Stimulated activated CD8-positive, alpha-beta memory T cell treated with anti-CD3 and anti-CD28 coated beads, Interleukin-4, amount 100 ng/mL, for 24 hours (primary cell): ENCODE measurements around the gene CHD3.
A peak's percentile ranks its signal among the peaks of the same experiment; 100 is the strongest.

ENCODE experiments used
- DNase-seq: peaks from one replicate; pipeline ENCODE4 v3.0.0-alpha.2; 2020; ENCODE audit warnings: low read depth

The CHD3 gene

DNA sequence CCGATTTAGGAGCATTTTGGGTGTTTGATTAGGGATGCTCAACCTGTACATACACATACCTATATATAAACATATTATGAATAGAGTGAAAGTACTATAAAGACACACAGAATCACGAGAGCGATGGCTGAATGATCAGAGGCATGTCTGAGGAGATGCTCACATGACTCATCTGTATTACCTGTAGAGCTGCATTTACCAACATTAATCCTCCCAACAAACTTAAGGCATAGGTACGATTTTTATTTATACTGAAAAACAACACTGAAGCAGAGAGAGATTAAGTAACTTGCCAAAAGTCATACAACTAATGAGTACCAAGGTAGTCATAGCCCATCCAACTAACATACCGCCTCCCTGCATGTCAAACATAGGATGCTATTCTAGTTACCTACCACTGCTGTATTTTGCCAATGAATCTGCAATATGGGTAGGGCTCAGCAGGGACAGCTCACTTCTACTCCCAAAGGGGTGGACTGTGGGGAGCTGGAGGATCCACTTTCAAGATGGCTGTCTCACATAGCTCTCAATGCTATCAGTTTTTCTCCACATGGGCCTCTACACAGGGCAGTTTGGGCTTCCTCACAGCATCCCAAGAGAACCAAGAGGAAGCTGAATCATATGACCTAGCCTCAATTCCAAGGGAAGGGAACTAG is 23.5 kb upstream of the CHD3 start:
- no peak for DNase-seq

DNA sequence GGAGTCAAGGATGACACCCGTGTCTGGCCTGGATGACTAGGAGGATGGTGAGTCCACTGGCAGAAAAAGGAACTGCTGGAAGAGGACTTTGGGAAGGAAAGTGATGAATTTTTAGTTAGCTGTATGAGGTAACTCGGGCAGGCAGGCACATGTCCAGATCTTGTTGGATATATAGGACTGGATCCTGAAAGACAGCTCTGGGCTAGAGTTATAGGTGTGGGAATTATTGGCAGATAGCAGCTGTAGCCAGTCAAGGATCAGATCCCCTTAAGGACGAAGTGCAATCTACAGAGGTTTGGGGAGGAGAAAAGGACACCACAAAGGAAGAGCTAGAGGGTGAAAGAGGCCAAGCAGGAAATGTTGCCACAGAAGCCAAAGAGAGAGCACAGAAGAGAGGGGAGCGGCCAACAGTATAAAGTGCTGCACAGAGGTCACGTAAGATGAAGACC is 20.7 kb upstream of the CHD3 start:
- DNase-seq, result no peak

- no peak for DNase-seq
These were observed 15.5 kb upstream of the CHD3 start for GRCh38 chr17:7873051-7873450.

DNA sequence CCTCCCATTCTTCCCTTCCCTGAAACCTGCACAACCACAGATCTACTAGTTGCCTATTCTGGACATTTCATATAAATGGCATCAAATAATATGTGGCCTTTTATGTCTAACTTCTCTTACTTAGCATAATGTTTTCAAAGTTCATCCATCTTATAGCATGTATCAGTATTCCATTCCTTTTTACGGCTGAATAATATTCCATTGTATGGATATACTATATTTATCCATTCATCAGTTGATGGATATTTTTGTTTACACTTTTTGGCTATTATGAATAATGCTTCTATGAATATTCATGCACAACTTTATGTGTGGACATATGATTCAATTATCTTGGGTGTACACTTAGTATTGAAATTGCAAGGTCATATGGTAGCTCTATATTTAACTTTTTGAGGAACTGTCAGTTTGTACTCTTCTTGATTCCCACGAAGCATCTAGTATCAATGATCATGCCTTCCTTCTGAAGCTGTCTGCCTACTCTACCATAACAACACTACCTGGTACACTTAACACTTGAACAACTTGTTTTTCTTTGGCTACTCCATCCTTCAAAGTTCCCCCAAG is 12.7 kb upstream of the CHD3 start:
- DNase-seq, result no peak

- DNase-seq, result no peak
These were observed 10.4 kb upstream of the CHD3 start for GRCh38 chr17:7878234-7878633.

DNA sequence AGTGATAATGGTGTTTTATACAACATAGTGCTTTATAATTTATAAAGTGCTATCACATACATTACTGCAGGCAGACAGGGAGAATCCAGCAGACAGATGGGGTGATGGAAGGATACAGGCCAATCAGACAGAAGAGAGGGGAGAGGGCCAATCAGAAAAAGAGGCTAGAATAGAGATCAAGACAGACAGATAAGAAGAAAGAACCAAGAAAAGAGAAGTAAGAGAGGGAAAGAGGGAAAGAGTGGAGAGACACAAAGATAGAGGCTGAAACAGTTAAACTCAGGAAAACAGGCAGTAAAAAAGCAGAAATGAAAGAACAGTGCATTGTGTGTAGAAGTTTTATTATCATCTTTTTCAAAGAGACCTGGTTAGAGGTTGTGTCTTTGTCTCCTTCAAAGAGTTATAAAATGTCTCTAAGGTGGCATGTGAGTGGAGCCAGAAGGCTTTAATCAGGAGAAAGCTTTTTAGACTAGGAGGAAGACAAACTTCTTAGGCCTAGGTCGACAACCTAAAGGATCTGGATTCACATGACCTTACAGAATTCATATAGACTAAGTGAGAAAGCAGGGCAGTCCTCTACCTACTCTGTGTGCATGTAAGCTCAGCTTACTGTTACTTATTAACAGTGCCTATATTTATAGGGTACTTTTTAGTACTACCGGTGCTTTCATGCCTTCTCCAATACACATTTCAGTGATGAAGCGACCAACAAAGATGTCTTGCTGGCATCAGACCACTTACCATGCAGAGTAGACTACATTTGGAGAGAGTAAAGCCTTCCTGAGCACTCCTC is 8.3 kb upstream of the CHD3 start:
- no peak for DNase-seq

DNA sequence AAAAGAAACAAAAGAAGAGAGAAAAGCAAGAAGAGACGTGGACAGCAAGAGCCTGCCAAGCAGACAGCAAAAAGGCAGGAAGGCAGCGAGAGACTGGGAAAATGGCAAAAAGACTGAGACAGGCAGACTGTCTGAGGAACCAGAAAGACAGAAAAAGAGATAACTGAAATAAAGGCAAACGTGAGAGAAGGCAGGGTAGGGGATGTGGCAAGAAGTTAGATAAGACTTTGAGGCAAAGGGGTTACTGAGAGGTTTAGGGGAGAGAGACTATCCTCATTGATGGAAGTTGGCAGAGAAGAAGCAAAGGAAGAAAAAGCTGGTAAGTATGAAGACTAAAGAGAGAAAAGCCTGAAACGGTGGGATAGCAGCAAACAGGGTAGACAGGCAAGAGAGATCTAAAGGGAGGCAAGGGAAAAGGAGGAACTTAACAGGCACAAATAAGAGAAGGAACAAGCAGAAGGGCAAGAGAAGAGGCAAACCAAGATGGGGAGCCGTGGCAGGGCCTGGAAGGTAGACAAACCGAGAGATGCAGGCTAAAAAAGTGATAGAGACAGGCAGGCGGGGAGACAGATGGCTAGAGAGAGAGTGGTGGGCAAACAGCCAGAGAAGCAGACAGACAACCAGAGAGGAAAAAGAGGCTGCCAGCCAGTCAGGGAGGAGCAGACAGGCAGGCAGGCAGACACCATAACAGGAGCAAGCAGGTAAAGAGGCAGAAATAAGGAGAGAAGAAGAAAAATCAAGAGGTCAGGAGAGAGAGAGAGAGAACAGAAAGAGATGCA is 7.1 kb upstream of the CHD3 start:
- no peak for DNase-seq

GRCh38 chr17:7882068-7882467 is 6.5 kb upstream of the CHD3 start:
- no peak for DNase-seq

- DNase-seq, result no peak
These were observed 6.0 kb upstream of the CHD3 start for GRCh38 chr17:7882629-7883028.

GRCh38 chr17:7883781-7884386 is 4.7 kb upstream of the CHD3 start:
- DNase-seq, result peak; percentile 15

GRCh38 chr17:7884581-7885366 is 3.8 kb upstream of the CHD3 start:
- peak; percentile 26 for DNase-seq

DNA sequence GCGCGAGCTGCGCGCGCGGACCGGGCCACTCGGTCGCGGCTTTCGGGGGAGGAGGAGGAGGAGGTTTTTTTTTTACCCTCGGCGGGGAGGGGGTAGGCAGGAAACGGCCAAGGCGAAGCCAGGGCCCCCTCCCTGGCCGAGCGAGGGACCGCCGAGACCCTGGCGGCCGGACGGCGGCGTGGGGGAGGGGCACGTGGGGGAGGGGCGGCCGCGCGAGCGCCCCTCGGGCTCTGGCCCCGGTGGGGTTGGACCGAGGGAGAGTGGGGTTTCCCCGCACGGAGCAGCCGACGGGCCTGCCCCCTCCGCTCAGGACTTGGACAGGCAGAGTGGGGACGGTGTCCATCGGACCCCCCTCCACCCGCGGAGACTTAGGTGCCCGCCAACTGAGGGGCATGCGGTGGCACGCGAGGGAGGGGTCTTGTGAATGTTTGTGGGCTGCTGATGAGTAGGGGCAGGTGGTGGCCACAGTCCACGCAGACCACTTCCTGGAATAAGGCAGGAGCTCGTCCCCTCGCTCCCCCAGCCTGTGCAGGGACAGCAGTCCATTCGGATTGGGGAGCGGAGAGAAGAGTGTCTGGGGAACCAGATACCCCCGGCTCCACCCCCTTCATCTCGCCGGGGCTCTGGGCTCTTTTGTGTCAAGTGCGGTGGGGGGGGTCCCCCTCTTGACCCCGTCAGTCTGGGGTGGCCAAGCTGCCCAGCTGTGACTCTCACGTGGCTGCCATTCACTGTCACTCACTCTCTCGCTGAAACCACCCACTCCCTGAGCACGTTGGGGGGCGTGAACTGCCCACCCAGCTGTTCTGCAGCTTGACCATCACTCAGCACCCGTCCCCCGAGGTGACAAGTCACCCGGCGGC is 3.0 kb upstream of the CHD3 start:
- peak; percentile 26 for DNase-seq

DNA sequence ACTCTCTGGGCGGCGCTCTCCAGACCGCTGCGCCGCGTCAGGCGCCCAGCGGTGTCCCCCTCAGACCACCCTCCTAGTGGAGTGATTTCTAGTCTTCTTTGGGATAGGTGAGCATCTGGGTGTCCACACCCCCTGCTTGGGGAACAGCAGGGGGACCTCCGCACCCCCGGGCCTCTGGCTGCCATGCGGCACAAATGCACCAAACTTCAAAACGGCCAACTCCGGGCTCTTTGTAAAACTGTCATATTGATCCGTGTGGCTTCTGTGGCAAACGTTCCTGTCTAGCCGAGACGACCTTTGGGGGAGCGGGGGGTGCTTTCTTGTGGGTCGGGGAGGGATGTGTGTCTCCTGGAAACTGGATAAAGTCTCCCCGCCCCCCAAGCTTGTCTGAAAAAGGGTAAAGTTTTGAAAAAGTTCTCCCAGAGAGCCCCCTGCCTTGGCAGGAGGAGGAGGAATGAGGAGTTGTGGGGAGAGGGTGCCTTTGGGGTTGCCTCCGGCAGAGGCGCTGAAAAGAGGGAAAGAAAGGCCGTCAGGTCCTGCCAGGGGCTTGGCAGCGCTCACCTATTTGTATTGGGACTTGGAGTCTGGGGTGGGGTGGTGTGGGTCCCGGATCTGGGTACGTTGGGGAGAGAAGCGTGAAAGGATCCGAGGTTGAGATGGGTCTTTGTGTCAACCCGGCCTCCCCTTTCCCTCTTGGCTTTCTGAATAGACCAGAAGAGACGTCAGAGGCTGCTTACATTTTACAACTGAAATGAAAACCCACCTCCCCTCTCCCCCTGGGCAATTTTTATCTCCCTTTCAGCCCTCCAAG is 2.2 kb upstream of the CHD3 start:
- DNase-seq, result peak; percentile 34

- DNase-seq, result no peak
These were observed 1.5 kb upstream of the CHD3 start for GRCh38 chr17:7887038-7887481.

DNA sequence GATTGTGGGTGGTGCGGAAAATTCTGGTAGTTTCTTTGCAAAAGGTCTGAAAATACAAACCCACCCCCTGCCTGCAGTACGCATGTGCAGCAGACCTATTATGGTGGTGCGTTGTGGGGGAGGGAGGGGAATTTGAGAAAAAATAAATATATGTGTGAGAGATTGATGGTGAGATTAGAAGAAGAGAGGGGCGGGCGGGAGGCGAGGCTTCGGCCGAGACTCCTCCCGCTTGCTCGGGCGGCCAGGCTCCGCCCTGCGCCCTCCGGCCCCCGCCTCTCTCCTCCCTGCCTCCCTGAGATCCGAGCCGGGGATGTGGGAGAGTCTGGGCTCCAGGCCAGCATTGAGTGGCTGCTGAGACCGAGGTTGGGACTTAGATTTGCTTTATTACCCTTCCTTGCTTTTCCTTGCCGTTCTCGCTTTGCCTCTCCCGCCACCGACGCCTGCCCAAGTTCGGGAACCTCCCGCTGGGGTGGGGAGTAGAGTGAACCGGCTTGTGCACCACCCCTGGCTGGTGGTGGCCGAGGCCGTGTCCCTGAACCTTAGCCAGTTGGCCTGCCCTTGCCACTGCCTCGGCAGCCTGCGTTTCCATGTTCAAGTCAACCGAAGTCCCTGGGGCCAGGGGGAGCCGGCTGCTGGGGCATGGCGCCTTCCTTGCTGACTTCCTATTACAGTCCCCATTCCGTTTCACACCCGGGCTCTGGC is 956 bp upstream of the CHD3 start:
- peak; percentile 80 for DNase-seq

DNA sequence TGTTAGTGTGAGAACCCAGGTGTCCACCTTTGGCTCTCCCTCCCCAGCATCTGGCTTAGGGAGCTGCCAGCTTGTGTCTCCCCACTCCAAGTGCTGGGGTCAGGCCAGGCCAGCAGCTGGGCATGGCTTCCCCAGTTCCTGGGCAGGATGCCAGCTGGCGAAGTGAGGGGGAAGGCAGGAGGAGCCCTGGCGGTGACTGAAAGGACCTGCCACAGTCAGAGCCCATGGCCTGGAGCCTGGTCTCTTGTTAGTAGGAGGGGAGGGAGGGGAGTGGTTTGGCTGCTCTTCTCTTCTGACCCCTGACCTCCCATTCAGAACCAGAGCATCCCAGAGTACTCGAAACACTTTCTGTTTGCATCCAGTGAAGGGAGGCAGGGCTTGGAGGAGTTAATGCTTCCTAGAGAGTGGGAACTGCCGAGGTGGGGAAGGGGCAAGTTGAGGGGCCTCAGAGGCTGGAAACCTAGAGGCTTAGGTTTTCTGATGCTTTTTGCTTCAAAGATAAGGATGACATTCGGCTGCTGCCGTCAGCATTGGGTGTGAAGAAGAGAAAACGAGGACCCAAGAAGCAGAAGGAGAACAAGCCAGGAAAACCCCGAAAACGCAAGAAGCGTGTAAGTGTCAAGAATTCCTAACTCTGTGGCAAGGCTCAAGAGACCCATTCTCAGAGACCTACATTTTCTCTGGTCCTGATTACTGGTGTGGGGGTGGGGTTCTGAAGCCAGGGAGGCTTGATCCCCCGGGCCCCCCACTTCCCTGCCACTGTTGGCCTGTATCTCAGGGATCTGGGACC is 772 bp downstream of the CHD3 start:
- no peak for DNase-seq

DNA sequence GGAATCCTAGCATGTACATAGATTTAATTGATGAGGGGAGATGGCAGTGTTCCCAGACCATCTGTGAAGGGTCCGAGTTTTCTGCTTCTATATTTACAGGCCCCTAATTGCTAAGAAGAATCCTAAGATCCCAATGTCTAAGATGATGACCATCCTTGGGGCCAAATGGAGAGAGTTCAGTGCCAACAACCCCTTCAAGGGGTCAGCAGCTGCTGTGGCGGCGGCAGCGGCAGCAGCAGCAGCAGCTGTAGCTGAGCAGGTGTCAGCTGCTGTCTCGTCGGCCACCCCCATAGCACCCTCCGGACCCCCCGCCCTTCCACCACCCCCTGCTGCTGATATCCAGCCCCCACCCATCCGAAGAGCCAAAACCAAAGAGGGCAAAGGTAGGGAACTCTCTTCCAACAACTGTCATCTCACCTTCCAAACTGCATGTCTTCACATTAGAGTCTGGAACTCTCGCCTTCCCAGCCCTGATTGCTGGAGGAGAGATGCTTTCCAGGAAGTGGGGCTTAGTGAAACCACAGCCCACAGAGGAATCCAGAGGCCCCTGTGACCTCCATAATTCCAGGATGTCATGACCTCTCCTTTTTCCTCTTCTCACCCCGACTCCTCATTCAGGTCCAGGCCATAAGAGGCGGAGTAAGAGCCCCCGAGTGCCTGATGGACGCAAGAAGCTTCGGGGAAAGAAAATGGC is 4.7 kb downstream of the CHD3 start:
- DNase-seq, result no peak
